Glomerular endothelial cell (primary cell): ENCODE results near the gene SLC5A11. TPM values are rescaled to one million over a fixed set of nuclear protein-coding genes. Genes with fewer than 3 reads are reported as not detected.
"Not testable (repeated sequence)": the region's sequence is repeated elsewhere in the genome, so short reads cannot be mapped to it uniquely, and the experiment has no call there.

Source experiments
- DNase-seq: peaks from one replicate; pipeline ENCODE4 v3.0.0-alpha.2; 2011; ENCODE audit warnings: low read depth, low spot score; ENCODE audit errors: extremely low read depth
- total RNA-seq: library from RNA; depleted of rRNA; stranded (reverse); fragments of >200 nt; gene quantifications from 2 replicates; pipeline ENCODE4 v1.2.3, GENCODE V29; 2015

Gene SLC5A11
- total RNA-seq, 1 donor from 2014 or later = 0.29 TPM

DNA sequence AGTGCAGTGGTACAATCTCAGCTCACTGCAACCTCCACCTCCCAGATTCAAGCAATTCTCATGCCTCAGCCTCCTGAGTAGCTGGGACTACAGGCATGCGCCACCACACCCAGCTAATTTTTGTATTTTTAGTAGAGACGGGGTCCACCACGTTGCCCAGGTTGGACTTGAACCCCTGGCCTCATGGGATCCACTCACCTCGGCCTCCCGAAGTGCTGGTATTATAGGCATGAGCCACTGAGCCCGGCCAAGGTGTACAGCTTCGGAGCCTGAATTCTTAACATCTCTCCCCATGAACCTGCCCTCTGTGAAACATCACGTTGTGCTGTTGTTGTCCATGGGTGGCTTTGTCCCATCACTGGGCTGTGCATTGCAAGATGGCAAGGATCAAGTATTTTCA is 11.1 kb downstream of the SLC5A11 start:
- not testable (repeated sequence) for DNase-seq

DNA sequence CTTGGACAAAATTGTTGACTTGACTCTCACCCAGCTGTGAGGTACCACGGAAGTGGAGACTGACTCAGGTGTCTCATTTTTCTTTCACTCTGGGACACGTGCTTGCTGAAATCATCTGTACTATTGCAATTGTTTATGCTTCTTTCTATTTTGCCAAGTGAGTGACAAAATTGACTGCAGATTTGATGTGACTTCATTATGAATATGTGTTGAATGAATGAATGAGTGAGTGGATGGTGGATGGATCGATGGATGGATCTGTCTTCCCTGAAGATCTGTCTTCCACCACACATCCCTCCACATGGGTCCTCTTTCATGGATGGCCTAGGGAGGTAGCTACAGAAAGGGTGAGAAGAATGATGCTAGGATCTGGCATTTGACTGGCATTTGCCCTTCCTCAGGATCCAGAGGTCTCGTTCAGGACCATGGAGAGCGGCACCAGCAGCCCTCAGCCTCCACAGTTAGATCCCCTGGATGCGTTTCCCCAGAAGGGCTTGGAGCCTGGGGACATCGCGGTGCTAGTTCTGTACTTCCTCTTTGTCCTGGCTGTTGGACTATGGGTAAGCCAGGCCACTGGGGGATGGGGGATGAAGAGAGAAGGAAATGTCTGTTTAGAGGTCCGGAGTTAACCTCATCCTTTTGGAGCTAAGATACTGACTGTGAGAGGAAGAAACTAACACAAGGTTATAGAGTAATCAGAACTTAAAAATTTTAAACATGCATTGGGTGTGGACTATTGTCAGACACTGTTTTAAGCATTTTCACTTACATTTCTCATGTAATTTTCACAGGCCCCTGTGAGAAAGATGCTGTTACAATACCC is 12.7 kb downstream of the SLC5A11 start:
- no peak for DNase-seq

DNA sequence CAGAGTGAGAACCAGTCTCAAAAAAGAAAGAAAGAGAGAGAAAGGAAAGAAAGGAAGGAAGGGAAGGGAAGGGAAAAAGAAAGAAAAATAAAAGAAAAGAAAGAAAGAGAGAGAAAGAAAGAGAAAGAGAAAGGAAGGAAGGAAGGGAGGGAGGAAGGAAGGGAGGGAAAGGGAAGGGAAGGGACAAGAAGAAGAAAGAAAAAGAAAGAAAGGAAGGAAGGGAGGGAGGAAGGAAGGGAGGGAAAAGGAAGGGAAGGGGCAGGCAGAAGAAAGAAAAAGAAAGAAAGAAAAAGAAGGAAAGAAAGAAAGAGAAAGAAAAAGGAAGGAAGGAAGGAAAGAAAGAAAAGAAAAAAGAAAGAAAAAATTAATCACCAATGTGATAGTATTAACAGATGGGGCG is 15.7 kb downstream of the SLC5A11 start:
- DNase-seq = no peak

DNA sequence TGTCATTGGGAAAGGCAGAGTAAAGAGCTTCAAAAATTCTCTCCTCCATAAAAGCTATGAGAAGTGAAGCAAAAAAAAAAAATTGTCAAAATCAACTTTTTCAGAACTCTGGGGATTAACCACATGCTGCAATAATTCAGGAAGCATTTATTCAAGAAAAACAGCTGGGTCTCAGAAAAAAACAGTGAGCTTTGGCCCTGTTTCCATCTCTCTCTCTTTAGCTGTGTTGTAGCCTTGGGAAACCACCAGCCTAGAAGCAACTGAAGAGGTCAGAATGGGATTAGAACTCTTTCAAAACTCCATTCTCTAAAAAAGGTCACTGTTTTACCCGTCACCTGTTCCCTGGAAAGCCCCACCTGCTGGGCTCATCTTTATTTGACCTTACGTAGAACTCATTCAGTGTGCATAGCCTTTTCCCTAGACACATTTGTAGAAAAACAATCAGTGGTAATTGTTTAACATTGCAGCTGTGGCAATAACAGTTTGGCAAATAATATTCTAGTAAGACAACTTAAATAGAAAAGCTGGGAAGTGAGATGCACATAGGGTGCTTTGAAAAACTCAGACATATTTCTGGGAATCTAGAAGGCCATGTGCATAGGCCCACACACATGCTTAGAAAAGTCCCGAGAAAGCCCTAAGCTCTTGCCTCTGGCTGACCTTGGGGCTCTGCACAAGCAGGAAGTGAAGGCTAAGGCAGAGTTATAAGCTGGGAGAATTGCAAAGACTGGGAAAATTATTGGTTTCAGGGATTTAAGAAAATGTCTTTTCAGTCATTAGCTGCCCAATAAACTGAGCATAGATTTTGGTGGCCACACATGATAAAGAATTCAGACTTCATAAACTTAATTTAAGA is 18.0 kb downstream of the SLC5A11 start:
- DNase-seq = no peak

DNA sequence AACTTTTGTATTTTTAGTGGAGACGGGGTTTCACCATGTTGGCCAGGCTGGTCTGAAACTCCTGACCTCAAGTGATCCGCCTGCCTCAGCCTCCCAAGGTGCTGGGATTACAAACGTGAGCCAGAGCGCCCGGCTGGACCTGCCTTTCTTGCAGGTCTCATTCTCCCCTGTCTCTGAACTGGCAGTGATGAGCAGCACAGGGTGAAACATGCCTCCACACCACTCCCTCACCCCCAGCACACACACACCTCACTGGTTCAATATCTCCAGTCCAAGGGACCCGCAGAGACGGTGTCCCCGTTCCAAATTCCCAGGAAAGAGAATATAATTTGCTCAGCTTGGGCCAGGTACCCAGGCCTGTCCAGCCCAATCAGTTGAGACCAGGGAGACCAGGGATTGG is 23.3 kb downstream of the SLC5A11 start:
- no peak for DNase-seq

DNA sequence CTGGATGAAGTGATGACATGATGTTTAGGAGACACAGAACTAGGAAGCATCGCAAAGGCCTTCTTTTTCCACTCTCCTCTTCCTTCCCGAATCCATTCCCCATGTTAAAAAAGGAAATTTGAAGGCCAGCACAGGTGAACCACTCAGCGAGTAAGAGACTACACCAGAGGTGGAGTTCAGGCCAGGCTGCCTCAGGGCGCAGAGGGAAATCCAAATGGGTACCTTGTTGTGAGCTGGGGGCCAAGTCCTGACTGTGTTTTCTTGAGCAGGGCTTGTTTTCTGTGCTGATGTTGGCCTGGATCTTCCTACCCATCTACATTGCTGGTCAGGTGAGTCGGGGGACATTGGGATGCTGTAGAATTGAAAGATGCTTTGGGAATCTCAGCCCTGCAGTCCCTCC is 26.1 kb downstream of the SLC5A11 start:
- no peak for DNase-seq

DNA sequence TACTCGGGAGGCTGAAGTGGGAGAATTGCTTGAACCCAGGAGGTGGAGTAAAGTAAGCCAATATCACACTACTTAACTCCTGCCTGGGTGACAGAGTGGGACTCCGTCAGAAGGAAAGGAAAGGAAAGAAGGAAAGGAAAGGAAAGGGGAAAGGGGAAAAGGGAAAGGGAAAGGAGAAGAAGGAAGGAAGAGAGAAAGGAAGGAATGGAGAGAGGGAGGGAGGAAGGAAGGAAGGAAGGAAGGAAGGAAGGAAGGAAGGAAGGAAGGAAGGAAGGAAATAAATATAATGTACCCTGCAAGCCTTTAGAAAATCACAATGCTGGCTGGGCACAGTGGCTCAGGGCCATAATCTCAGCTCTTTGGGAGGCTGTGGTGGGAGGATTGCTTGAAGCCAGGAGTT is 27.3 kb downstream of the SLC5A11 start:
- no peak for DNase-seq

DNA sequence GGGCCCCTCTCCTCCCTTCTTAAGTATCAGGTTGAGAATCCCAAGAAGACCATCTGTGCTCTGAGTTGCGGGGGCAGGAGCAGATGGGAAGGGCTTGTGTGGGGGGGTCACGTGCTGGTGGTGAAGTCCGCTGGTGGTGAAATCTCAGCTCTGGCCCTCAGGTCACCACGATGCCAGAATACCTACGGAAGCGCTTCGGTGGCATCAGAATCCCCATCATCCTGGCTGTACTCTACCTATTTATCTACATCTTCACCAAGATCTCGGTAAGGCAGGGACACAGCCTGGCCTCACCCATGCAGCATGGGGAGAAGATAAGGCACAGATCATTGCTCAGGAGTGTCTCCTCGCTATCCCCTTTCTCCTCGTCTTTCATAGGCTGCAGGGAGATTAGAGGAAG is 29.7 kb downstream of the SLC5A11 start:
- no peak for DNase-seq

DNA sequence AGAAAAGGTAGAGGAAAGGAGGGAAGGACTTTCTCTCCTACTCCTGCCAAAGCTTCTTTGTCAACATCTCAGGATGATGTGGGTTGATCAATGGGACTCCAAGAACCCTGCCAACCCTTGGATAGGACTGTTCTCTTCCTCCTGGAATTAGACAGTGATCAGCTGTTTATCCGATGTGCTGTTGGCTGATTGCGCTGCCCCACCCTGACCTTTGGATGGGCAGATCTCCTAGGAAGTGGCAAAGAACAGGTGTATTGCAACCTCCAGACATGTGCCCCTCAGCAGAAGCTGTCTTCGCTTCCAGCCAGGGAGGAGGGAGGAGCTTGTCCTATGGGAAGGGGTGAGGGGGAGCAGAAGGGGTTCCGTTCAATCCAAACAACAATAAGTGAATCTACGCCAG is 30.5 kb downstream of the SLC5A11 start:
- no peak for DNase-seq

DNA sequence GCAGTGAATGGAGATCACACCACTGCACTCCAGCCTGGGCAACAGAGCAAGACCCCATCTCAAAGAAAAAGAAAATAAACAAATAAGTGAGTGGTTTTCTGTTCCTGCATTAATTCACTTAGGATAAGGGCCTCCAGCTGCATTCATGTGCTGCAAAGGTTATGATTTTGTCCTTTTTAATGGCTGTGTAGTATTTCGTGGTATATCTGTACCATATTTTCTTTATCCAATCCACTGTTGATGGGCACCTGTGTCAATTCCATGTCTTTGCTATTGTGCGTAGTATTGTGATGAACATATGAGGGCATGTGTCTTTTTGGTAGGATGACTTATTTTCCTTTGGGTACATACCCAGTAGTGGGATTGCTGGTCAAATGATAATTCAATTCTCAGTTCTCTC is 33.9 kb downstream of the SLC5A11 start:
- DNase-seq = no peak

DNA sequence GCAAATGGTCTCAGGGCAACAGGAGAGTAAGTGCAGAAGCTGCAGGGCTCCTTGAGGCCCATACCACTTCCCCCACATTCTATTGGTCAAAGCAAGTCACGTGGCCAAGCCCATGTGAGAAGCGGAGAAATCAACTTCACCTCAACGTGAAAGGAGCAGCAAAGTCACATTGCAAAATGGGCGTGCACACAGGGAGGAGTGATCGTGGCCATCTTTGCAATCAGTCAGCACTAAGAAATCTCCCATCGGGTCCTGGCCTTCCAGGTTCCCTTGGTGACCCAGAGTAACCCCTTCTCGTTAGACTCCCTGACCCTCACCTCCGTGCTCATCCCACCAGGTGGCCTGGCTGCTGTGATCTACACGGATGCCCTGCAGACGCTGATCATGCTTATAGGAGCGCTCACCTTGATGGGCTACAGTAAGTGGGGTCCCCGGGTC is 38.0 kb downstream of the SLC5A11 start:
- no peak for DNase-seq

DNA sequence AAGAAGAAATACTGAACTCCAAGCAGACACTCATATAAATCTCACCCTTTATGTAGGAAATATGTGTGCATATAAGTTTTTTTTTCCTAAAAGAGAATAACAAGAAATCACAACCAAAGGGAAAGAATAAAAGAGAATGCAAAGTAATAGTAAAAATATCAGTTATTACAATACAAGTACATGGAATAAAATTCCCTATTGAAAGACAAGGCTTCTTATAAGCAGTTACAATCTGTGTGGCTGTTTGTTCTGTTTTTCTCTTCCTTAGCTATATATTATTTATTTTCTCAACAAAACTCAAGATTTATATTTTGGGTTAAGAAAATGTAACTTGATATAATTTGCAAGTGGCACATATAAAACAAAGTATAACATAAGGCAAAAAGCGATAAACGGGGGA is 41.7 kb downstream of the SLC5A11 start:
- no peak for DNase-seq

DNA sequence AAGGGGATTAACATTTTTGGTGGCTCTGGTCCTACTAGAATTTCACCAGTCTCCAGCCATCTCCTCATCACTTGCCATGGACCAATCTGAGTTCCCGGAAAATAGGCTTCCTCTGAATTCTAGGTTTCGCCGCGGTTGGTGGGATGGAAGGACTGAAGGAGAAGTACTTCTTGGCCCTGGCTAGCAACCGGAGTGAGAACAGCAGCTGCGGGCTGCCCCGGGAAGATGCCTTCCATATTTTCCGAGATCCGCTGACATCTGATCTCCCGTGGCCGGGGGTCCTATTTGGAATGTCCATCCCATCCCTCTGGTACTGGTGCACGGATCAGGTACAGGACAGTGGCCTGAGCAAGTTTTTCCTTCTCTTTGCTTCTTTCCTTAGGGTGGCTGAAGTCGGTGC is 45.0 kb downstream of the SLC5A11 start:
- DNase-seq = no peak

DNA sequence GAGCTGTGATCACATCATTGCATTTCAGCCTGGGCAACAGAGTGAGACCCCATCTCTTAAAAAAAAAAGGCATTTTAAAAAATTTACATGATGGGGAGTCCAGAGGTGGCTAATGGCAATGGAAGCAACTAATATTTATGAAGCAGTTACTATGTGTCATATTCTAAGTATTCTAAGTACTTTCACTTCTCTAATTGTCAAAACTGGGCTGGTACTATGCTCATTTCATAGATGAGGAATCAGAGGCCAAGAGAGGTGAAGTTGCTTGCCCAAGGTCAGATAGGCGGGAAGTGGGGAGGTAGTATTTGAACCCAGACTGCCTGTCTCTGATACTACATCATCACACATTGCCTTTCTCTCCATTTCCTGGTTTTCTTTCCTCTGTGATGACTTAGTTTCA is 50.7 kb downstream of the SLC5A11 start:
- no peak for DNase-seq

DNA sequence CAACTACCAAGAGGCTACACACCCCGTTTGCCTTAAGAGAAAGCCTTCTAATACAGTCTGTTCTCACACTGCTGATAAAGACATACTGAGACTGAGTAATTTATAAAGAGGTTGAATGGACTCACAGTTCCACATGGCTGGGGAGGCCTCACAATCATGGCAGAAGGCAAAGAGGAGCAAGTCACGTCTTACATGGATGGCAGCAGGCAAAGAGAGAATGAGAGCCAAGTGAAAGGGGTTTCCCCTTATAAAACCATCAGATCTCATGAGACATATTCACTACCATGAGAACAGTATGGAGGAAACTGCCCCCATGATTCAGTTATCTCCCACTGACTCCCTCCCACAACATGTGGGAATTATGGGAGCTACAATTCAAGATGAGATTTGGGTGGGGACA is 51.8 kb downstream of the SLC5A11 start:
- DNase-seq = not testable (repeated sequence)

DNA sequence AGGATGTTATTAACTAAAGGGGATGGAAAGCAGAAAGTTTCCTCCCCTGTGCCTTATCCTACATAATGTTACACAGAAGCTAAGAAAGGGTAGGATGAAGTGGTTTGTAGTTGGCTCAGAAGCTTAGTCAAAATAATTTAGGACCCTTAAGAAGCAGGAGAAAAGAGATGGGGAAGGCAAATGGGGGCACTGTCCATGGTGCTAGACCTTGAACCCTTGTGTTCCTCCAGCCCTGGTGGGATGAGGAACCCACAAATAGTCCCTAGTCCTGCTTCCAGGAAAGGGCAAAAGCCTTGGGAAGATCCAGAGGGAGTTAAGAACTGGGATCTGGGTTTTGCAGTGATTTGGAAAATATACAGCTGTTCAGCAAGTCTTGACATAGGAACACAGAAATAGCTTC is 54.5 kb downstream of the SLC5A11 start:
- no peak for DNase-seq

DNA sequence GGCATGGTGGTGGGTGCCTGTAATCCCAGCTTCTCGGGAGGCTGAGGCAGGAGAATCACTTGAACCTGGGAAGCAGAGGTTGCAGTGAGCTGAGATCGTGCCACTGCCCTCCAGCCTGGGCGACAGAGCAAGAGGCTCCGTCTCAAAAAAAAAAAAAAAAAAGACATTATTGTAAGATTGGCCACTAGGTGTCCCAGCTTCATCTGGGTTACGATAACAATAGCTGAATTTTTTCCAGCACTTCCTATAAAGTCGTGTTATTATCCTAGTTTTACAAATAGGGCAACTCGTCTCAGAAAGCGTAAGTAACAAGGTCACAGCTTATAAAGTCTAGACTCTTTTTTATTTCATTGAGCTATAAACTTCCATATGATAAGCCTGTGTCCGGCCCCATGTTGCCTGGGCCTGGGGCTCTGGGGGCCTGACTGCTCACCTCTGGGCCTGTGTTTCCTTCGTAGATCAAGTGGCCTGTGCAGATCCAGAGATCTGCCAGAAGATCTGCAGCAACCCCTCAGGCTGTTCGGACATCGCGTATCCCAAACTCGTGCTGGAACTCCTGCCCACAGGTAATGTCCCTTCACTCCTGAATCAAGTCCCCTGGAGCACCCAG is 60.5 kb downstream of the SLC5A11 start:
- peak; percentile 1 for DNase-seq

DNA sequence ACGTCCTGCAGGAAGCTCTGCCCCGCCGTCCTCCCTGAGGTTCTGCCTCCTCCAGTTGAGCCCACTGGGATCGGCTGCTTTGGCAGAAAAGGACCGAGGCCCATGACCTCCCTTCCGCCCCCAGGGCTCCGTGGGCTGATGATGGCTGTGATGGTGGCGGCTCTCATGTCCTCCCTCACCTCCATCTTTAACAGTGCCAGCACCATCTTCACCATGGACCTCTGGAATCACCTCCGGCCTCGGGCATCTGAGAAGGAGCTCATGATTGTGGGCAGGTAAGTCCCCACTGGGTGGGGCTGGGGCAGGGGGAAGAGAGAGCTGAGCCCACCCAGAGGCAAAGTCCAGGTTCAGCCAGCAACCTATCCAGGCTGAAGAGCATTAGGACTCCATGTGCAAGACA is 61.1 kb downstream of the SLC5A11 start:
- DNase-seq = no peak

DNA sequence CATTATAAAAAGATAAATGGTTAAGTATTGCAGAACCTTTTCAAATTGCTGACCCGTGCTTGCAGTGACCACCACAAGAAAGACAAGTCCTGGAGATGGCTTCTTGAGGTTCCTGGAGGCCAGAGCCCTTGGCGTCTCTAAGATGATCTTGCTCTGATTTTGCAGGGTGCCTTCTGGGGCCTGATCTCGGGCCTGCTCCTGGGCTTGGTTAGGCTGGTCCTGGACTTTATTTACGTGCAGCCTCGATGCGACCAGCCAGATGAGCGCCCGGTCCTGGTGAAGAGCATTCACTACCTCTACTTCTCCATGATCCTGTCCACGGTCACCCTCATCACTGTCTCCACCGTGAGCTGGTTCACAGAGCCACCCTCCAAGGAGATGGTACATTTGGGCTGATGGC is 63.0 kb downstream of the SLC5A11 start:
- no peak for DNase-seq

DNA sequence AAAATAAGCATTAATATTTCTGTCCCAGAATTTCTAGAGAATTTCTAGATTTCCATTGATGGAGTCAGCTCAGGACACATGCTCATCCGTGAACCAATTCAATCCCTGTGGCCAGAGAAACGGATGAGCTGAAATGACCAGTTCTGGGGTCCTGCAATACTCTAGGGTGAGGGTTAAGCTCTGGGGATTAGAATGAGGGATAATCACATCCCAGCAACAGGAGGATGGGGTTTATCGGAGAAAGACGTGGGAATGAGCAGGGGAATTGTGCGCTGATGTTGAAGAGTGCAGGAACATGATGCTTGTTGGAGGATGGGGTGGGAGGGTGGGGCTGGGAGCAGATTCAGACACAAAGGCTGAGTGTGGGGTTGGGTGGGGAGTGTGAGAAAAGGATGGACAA is 64.1 kb downstream of the SLC5A11 start:
- no peak for DNase-seq

DNA sequence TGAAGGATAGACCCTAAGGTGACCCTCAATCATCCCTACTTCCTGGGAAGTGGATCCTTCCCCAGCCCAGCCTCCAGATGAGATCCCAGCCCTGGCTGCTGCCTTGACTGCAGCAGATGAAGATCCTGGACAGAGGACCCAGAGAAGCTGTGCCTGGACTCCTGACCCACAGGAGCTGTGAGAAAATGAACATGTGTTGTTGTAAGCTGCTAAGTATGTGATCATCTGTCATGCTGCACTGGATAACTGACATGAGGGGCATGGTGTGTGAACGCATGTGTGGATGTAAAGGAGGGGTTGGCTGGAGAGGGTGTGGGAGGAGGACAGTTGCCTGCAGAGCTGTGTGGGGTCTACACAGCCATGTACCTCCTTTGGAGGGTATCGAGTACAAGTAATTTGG is 69.3 kb downstream of the SLC5A11 start:
- no peak for DNase-seq

DNA sequence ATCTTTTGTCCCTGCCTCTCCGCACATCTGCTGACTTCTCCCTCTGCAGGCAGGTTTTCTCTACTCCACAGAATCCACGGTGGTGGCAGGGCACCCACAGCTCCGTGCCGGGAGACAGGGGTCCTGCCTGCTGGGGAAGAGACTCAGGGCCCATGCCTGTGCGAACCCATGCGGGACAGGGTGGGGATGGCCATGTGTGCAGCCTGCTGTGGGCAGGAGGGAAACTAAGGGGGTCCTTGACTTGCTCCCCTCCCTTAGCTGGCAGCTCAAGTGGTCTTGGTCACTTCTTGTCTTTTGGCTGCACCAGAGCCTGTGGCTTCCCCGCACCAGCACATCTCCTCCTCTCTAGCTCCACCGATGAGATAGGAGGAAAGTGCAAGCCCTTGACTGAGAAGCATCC is 69.8 kb downstream of the SLC5A11 start:
- DNase-seq = no peak
